Measurements from ENCODE around the gene ROR1.
"Not testable (repeated sequence)": the region's sequence is repeated elsewhere in the genome, so short reads cannot be mapped to it uniquely, and the experiment has no call there.

Gene ROR1

DNA sequence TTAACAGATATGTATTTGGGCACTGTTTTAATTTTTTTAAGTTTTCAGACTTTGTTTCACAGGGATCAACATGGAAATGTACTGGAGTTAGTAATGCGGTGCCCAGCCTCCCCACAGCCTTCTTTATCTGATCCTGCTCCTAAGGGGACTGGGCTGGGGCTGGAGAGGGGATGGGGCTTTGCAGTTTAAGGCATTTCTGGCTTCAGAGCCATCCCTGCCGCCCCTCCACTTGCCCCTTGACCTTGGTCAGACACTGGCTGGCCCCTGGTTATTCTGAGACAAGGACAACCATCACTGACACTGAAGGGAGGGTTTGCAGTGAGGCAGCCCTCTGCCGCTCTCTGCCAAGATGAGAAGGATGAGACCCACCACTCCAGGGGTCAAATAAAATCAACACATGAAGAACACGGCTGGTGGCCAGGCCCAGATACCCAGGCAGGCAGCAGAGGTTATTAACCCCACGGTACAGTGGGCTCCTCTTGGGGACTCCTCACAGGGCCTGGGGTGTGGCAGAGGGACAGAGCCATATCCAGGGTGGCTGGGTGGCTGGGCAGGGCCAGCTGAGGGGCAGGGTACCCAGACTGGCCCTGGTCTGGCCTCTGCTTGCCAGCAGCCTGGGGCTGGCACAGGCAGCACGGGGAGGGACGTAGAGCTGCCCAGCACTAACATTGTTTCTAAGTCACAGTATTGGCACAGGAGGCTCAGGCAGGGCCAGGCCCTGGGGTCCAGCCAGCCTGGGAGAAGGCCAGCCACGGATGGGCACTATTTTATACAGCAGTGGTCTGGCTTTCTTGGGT is 422.5 kb downstream of the ROR1 start:
- no peak for DNase-seq

DNA sequence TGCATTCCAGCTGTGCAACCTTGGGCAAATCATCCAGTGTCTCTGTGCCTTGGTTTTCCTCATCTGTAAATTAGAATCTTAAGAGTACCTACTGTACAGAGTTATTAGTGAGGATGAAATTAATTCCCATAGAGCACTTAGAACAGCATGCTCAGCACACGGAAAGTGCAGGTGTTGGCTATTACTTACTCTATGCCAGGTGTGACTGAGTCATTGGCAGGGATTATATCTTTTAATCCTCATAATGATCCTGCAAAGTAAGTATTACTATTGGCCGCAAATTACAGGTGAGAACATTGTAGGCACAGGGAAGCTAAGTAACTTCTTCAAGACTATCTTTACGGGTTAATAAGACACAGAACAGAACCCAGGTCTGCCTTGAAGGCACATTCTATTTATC is 423.3 kb downstream of the ROR1 start:
- no peak for DNase-seq

DNA sequence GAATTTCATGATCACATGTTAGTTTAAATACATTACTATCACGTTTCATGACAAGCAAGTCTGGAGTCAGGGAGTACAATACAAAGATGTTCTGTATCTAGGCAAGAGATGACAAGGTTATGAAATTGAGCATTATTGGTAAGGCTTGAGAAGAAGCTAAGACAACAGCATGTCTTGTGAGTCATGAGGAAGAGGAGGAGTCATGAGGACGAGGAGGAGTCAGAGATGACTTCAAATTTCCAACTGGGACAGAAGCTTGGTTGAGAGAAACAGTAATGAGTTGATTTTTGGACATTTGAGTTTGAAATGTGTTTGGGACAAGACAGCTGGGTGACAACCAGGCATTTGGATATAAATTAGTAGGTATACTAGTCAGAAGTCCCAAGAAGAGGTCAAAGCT is 425.3 kb downstream of the ROR1 start:
- no peak for DNase-seq

DNA sequence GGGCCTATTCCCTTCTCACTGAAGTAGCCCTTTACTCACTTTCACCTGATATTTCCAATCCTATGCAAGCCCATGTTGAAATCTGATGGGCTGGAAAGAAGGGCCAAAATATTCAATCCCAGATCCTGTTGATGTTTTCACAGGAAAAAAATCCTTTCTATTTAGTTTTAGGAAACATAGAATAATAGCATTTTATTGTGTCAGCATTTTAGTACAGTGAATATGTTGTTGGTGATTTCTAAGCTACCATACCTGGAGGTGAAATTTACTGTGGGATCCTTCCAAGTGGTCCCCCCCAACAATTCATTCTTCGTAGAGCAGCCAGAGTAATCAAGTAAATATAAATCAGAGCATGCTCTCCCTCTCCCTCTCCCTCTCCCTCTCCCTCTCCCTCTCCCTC is 426.2 kb downstream of the ROR1 start:
- no peak for DNase-seq

DNA sequence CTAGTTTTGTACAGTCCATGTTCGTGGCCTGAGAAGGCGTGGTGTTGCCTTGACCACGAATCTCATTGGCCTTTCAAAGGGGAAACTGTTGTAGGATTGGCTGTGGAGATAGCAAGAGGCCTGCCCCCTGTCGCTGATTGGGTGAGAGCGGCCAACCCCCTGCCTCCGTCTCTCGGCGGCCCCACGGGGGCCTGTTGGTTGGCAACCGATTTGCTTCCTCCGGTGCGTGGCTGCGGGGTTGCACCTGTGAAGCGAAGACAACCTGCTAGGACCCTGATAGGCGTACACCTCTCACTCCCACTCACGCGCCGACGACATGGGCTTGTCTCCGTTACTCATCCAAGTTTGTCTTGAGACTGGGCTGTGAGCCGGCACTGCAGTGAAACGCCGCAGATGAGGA is 429.6 kb downstream of the ROR1 start, which contains the start of gene UBE2U:
TSS of gene UBE2U (plus strand) at position 204 of the 400 bp plus-strand sequence. CDS start 428 bp downstream, outside the sequence.
- no peak for DNase-seq

DNA sequence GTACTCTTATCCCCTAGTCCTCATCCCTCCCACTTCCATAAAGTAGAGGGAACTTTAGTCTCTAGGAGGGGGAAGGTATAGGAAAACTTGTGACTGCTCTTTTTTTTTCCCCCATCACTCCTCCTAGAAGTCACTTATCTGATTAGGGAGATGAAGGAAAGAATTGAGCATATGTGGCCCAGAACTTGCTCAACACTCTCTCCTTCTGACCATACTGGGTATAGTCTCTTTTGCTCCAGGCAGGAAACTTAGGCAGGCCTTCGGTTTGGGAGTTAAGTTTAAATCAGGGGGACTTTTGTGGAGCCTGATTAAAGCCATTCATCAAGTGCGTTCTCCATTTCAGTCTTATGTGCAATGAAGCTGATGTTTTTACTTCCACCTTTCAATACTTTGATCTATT is 435.4 kb downstream of the ROR1 start:
- no peak for DNase-seq

DNA sequence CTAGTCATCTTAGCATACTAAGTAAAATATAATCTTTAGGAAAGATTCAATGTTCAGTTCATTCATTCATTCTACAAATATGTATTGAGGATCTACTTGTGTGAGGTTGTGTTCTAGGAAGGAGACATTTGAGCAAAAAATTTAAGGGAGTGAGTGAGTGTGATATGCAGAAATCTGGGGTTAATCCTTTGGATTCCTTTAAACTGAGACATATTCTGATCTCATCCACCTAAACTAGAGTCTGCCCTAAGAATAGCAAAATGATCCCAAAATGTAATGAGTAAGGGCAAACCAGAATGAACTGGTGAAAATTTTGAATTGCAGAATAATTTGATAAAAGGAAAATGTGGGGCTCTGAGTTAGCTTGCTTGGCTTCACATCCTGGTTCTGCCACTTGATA is 438.2 kb downstream of the ROR1 start:
- no peak for DNase-seq

DNA sequence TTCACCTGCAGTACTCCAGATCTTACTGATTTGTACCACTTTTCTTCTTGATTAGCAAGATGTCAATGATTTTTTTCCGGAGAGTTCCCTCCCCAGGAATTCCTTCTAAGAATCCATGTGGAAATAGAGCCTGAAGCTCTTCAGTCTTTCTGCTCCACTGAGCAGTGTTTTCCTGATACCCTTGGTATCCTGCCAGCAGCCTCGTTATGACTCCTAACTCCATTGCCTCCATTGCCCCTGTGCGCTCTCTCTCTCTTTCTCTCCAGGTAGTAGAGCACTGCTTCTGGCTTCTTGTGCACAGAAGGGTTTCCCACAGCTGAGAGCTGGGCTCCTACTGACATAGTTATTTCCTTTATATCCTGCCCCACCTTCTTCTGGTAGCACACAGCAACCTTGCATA is 441.8 kb downstream of the ROR1 start:
- DNase-seq: no peak

DNA sequence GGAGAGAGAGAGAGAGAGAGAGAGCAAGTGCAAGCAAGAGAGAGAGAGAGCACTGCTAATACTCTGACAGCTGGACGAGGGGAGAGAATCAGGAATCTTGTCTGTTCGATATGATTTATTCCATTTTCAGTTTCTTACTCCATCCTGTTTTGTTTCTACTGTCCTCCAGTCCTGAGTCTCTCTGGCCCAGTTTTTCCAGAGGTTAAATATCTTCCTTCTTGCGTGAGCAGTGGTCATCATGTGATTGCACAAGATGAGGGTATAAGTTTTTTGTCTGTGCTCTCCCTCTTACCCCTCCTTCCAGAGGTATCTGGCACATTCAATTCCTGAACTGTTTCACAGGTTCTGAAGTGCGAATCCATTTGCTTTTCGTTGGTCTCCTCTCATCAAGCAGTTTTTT is 446.4 kb downstream of the ROR1 start:
- DNase-seq: no peak

DNA sequence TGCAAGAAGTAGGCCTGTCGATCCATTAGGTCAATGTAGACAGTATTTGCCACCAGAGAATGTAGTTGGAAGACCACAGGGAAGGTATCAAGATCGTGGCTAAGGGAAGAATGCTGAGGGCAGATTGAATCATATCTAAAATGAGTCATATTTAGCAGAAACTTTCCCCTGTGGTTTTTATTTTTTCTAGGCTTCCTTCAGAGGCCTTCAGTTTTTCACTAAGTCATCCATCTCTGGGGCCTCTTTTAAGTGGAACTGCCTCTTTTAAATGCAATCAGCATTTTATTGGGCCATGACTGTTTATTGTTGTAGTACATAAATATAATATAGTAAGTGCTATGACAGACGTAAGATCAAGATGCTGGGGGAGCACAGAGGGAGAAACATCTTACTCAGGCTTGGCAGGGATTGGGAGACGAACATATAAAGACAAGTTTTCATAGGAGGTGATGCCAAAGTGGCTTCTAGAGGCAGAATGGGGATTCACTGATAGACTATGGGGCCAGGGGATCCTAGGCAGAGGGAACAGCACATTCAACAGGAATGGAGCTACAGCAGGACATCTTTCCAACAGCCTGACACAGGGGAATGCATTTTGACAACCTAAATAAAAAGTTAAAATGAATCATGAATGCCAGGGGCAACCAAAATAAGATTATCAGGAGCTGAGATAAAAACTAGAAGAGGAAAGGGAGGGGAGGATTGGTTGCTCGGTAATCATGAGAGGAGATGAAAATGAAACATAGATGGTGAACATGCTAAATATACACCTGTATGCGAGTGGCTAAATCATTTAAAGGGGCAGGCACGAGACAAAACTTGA is 449.7 kb downstream of the ROR1 start:
- no peak for DNase-seq

DNA sequence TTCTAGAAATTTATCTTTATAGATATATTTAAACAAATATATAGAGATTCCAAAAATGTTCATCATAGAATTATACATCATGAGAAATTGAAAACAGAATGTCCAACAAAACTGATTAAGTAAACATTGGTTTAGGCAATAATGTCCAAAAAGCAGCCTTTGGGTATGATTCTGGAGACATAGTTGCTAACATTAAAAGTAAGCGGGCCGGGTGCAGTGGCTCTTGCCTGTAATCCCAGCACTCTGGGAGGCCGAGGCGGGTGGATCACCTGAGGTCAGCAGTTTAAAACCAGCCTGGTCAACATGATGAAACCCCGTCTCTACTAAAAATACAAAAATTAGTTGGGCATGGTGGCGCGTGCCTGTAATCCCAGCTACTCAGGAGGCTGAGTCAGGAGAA is 450.4 kb downstream of the ROR1 start:
- DNase-seq: not testable (repeated sequence)

DNA sequence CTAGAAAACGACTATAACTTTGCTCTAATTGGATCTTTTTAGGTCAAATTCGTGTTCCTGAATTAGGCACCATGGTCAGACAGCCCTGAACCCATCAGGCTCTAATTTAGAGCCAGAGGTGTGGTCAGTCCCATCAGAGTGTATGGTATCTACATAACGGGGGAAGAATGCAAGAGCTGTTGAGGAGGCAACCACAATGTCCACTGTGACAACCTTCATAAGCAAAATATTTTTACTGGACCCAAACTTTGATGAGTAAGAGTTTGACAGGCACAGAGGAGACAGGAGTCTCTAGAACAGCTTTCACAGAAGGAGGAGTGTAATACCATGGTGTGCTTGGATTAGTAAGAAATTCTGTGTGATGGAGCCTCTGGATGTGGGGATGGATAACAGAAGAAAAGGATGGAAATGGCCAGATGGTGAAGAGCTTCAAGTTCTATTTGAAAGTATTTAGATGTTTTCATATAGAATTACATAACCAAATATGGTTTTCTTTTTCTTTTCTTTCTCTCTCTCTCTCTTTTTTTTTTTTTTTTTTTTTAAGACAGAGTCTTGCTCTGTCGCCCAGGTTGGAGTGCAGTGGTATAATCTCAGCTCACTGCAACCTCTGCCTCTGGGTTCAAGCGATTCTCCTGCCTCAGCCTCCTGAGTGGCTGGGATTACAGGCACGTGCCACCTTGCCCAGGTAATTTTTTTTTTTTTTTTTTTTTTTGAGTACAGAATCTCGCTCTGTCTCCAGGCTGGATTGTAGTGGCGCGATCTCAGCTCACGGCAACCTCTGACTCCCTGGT is 454.5 kb downstream of the ROR1 start:
- DNase-seq: no peak

DNA sequence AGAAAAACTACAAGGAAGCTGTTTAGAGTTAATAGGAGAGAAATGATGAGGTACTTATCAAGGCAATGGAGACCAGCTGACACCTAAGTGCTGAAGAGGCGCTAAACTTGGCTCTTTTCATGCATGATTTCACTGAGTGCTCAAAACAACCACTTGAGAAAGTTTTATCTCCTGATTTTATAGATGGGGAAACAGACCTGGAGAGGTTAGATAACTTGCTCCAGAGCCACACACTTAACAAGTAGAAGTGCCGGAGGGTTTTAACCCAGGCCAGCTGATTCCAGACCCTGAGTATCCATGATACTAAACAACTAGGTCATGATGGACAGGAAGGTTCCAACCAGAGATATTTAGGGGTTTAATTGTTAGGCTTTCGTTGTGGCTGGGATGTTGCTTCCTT is 455.5 kb downstream of the ROR1 start:
- no peak for DNase-seq

Data from NCI-H1930 (cell line).